Prostate gland (tissue), 2 donors: Measurements from ENCODE around the gene EFCAB9. TPM values are rescaled to one million over a fixed set of nuclear protein-coding genes. Genes with fewer than 3 reads are reported as not detected.

Source experiments
- DNase-seq: peaks from one replicate; pipeline ENCODE4 v3.0.0-alpha.2; 2019; ENCODE audit warnings: low spot score
- H3K27ac ChIP-seq, 2 donors: fragments of 200-600 bp; sonication (generic); 2 replicates each; pipeline ENCODE4 v1.5.1; 2017 to 2019
- H3K27me3 ChIP-seq: fragments of 200-600 bp; sonication (generic); replicated peaks from 2 replicates; pipeline ENCODE4 v1.5.1; 2019; ENCODE audit not compliant: insufficient read depth
- H3K36me3 ChIP-seq, 2 donors: fragments of 200-600 bp; sonication (generic); 1 replicate in 1 of 2; 2 replicates in 1 of 2; pipeline versions ENCODE4 v1.5.1 to v1.8.1; 2017 to 2019
- H3K4me1 ChIP-seq: fragments of 200-600 bp; sonication (generic); replicated peaks from 2 replicates; pipeline ENCODE4 v1.5.1; 2019
- H3K4me3 ChIP-seq, 2 donors: fragments of 200-600 bp; sonication (generic); 2 replicates each; pipeline ENCODE4 v1.5.1; 2017 to 2019
- H3K9me3 ChIP-seq: fragments of 200-600 bp; sonication (generic); 2 replicates; pipeline ENCODE4 v1.5.1; 2017
- CTCF ChIP-seq, 4 experiments: fragments of 200-600 bp in 2 of 4; fragments of 450-650 bp in 2 of 4; sonication (generic) in 2 of 4; IDR thresholded peaks; 1 replicate in 3 of 4; 2 replicates in 1 of 4; pipeline ENCODE4 v1.5.1; 2016 to 2019; ENCODE audit warnings: antibody characterized with exemption in 4 of 4, mild to moderate bottlenecking in 2 of 4, moderate library complexity in 2 of 4
- POLR2A ChIP-seq: fragments of 450-650 bp; IDR thresholded peaks from one replicate; pipeline ENCODE4 v1.6.1; 2016; ENCODE audit warnings: antibody characterized with exemption, mild to moderate bottlenecking
- POLR2AphosphoS5 ChIP-seq: sonication (generic); formaldehyde crosslinking; IDR thresholded peaks from one replicate; pipeline ENCODE4 v1.6.1; 2017; ENCODE audit warnings: antibody characterized with exemption
- WGBS: methylation state at CpG from one replicate; pipeline ENCODE4 v1.1.5; 2018; 5-methylcytosine and 5-hydroxymethylcytosine counted together
- intact Hi-C: fragments of 100-400 bp; cut with DNase I; formaldehyde crosslinking; loops from one replicate; pipeline ENCODE4 v1.14.2; 2022
- total RNA-seq, 2 donors: library from RNA; depleted of rRNA; stranded (reverse); fragments of >200 nt; gene quantifications; one replicate each; pipeline ENCODE4 v1.1.0, GENCODE V29; 2016

EFCAB9 gene
- total RNA-seq, result not detected

DNA sequence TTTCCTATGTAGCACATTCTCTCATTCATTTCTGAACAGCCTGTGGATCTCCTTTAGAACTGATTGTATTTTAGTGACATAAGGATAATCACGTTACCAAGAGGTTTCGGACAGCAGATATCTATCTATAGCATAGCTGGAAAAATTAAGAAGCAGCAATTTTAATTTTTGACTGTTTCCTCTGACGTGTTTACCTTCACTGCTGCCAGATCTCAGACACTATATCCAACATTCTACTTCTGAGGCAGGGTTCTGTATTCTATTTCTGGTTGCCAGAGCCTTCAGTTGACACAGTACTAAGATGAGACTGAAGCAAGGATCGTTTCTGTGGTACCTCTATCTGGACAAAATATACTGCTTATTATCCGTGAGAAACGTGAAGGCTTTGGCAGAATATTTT lies at the start of gene EFCAB9:
TSS of gene EFCAB9 (plus strand) at position 301 of the 400 bp plus-strand sequence. CDS start at position 302, 1 bp downstream.
- TF ChIP-seq CTCF (IDR thresholded peaks at IDR 0.05) (no peak), POLR2A (no peak), POLR2AphosphoS5 (no peak)
- no peaks in the 10 kb centered on the region for H3K36me3 ChIP-seq

GRCh38 chr5:172144291-172144815 lies 49.6 kb upstream of the EFCAB9 start:
- WGBS, result 79% methylated on average over 10 of the region's 10 CpGs
- Histone ChIP-seq H3K4me1 (no peaks in the 10 kb centered on the region), H3K27ac (no peak overlapping the region), H3K4me3 (no peak overlapping the region), H3K36me3 (no peaks in the 10 kb centered on the region), H3K9me3 (no peaks in the 10 kb centered on the region), H3K27me3 (no peaks in the 10 kb centered on the region)
- TF ChIP-seq POLR2AphosphoS5, result no peak
- TF ChIP-seq POLR2A, result no peak
- TF ChIP-seq CTCF (IDR thresholded peaks at IDR 0.05), result no peak
- DNase-seq, result no peak
- intact Hi-C loops, result no loop called here

More for the DNA sequence above, at the start of gene EFCAB9:
- Histone ChIP-seq H3K9me3 (no peaks in the 10 kb centered on the region), H3K27me3 (no peaks in the 10 kb centered on the region), H3K4me3 (no peak within 1 kb of the TSS), H3K27ac (no peak within 1 kb of the TSS), H3K4me1 (no peaks in the 10 kb centered on the region)
- intact Hi-C loops, result no loop called here
- 76% methylated on average over 6 of the region's 6 CpGs for WGBS
- DNase-seq, result no peak

DNA sequence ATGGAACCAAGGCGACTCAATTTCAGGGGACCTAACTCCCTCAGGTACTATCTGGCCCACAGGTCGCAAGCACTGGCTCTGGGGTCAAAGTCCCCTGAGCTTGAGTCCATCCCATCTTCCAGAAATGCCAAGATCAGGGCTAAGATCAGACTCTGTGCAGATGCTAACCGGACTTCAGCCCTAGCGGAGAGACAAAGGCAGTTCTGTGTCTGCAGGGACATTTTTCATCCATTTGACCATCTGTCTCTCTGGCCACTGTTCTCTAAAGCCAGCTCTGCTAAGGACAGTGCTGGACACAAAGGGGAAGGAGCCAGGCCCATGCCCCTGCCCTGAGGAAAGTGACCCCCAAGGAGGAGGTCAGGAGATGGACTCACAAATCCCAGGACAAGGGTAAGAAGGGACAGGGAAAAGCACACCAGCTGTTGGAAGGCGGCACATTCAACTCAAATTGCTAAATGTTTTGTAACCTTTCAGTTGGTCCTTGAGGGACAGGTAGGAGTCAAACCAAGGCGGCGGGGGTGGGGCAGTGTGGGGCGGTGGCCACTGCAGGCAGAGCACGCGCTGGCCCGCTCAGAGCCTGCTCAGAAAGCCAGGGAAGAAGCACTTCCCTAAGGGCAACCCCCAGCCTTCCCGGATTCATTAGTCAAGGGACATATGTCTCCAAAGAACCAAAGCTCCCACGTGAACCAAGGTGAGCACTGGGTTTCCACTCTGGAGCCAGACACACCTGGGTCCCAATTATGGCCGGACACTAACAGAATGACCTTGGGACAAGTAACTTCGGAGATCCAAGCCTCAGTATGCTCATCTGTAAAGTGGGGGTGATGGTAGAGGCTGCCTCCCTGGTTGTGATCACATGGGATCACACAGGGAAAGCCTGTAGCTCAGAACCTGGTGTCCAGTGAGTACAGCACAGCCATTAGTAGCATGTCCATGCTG lies 48.8 kb upstream of the EFCAB9 start:
- 95% methylated on average over 15 of the region's 15 CpGs for WGBS
- TF ChIP-seq POLR2A, result no peak
- no peak for TF ChIP-seq POLR2AphosphoS5
- TF ChIP-seq CTCF (IDR thresholded peaks at IDR 0.05), result no peak
- H3K27ac ChIP-seq, result no peak overlapping the region
- H3K9me3 ChIP-seq, result no peaks in the 10 kb centered on the region
- H3K4me3 ChIP-seq, result no peak overlapping the region
- H3K4me1 ChIP-seq, result no peaks in the 10 kb centered on the region
- intact Hi-C loops, result no loop called here
- H3K36me3 ChIP-seq, result no peaks in the 10 kb centered on the region
- DNase-seq, result no peak
- no peaks in the 10 kb centered on the region for H3K27me3 ChIP-seq

GRCh38 chr5:172145870-172146747 lies 47.9 kb upstream of the EFCAB9 start:
- no peak for DNase-seq
- Histone ChIP-seq H3K27ac (no peak overlapping the region), H3K4me1 (no peaks in the 10 kb centered on the region), H3K36me3 (no peaks in the 10 kb centered on the region), H3K4me3 (no peak overlapping the region), H3K9me3 (no peaks in the 10 kb centered on the region), H3K27me3 (no peaks in the 10 kb centered on the region)
- intact Hi-C loops, result no loop called here
- 86% methylated on average over 21 of the region's 21 CpGs for WGBS
- TF ChIP-seq POLR2AphosphoS5 (no peak), CTCF (IDR thresholded peaks at IDR 0.05) (no peak), POLR2A (no peak)
